Esophagus muscularis mucosa (tissue), 4 donors: ENCODE data around the gene PODXL2.

Experiments
- CTCF ChIP-seq, 3 experiments: fragments of 200-600 bp in 2 of 3; fragments of 450-650 bp in 1 of 3; sonication (generic) in 2 of 3; IDR thresholded peaks; one replicate each; pipeline ENCODE4 v1.5.1; 2017 to 2019; ENCODE audit warnings: antibody characterized with exemption in 3 of 3, mild to moderate bottlenecking in 2 of 3, moderate library complexity in 1 of 3
- EP300 ChIP-seq: sonication (generic); formaldehyde crosslinking; IDR thresholded peaks from one replicate; pipeline ENCODE4 v1.6.1; 2017; ENCODE audit warnings: antibody characterized with exemption
- POLR2A ChIP-seq: fragments of 450-650 bp; IDR thresholded peaks from one replicate; pipeline ENCODE4 v1.6.1; 2017; ENCODE audit warnings: antibody characterized with exemption, moderate library complexity, mild to moderate bottlenecking, low read depth

- TF ChIP-seq CTCF (IDR thresholded peaks at IDR 0.05) (no peak), POLR2A (no peak), EP300 (no peak)
Observed at GRCh38 chr3:127613406-127613805, 15.6 kb upstream of the PODXL2 start.
